K562 (cell line): ENCODE measurements around the gene SH3D19. TPM values are rescaled to one million over a fixed set of nuclear protein-coding genes. Genes with fewer than 3 reads are reported as not detected.

Experiments used
- ATAC-seq: fragments of 200-7000 bp; cut with Tn5 transposase; 3 replicates; pipeline ENCODE4 v1.9.1; 2020; ENCODE audit warnings: moderate library complexity
- BruUV-seq: library from RNA; stranded (reverse); fragments of 400-500 nt; replicated peaks from 2 replicates; lab custom pipeline; 2021; lab: Mats Ljungman, UMichigan
- CTCF ChIA-PET: fragments of 300-600 bp; formaldehyde crosslinking; extraction: SDS; loops from one replicate; lab custom pipeline; 2021; ENCODE audit warnings: low intra/inter-chr PET ratio; lab: Yijun Ruan, JAX
- POLR2A ChIA-PET: fragments of 300-600, 350-650 bp; sonication (Branson Sonifier 250); formaldehyde crosslinking; extraction: SDS; loops from one replicate; lab custom pipeline; 2021; ENCODE audit warnings: antibody characterized with exemption, inconsistent platforms; lab: Yijun Ruan, JAX
- DNase-seq, 4 experiments: peaks; one replicate each; pipeline versions ENCODE4 v3.0.0 to v3.0.0-alpha.2; 2011 to 2018; ENCODE audit warnings: low spot score in 3 of 4, mixed read lengths in 3 of 4; ENCODE audit errors: extremely low read depth in 1 of 4
- FAIRE-seq: peaks from 2 replicates; lab custom pipeline; 2011; peaks lifted over from hg19 to GRCh38; lab: Jason Lieb, UNC
- H2AFZ ChIP-seq: 2 replicates; pipeline ENCODE4 v1.6.0; 2011; ENCODE audit warnings: low read depth, low read length, control low read depth, inconsistent platforms
- H3K27ac ChIP-seq: fragments of 200-600 bp; 3 replicates; pipeline ENCODE4 v1.8.0; 2011; ENCODE audit warnings: low read depth, mild to moderate bottlenecking, control low read depth, inconsistent platforms, low read length, moderate library complexity, mixed read lengths; ENCODE audit errors: extremely low read depth
- H3K27me3 ChIP-seq, 2 experiments: fragments of 300-600 bp in 1 of 2; 2 replicates in 1 of 2; 3 replicates in 1 of 2; pipeline versions ENCODE4 v1.6.0 to v1.8.0; 2011; ENCODE audit warnings: inconsistent platforms in 2 of 2, low read length in 2 of 2, mild to moderate bottlenecking in 1 of 2, mixed read lengths in 1 of 2, moderate library complexity in 1 of 2; ENCODE audit not compliant: control insufficient read depth in 2 of 2, insufficient read depth in 2 of 2
- H3K36me3 ChIP-seq: fragments of 300-600 bp; 3 replicates; pipeline ENCODE4 v1.8.0; 2011; ENCODE audit warnings: mild to moderate bottlenecking, low read length, inconsistent platforms; ENCODE audit not compliant: control insufficient read depth, insufficient read depth
- H3K4me1 ChIP-seq, 2 experiments: fragments of 200-600 bp in 1 of 2; replicated peaks in 1 of 2; 2 replicates in 1 of 2; 3 replicates in 1 of 2; pipeline versions ENCODE4 v1.5.1 to v1.8.0; 2011; ENCODE audit warnings: inconsistent platforms in 2 of 2, low read length in 2 of 2, mild to moderate bottlenecking in 1 of 2, mixed read lengths in 1 of 2, moderate library complexity in 1 of 2; ENCODE audit not compliant: control insufficient read depth in 2 of 2, insufficient read depth in 2 of 2
- H3K4me2 ChIP-seq: 2 replicates; pipeline ENCODE4 v1.6.1; 2011; ENCODE audit warnings: low read length, control low read depth, inconsistent platforms, mixed read lengths; ENCODE audit not compliant: insufficient read depth
- H3K4me3 ChIP-seq: fragments of 200-600 bp; sonication (generic), shearing (Covaris generic); 2 replicates; pipeline ENCODE4 v1.5.1; 2016; ENCODE audit warnings: control low read depth, inconsistent platforms
- H3K79me2 ChIP-seq: fragments of 200-600 bp; 3 replicates; pipeline ENCODE4 v1.8.0; 2011; ENCODE audit warnings: low read length, inconsistent platforms; ENCODE audit not compliant: control insufficient read depth, insufficient read depth
- H3K9ac ChIP-seq, 2 experiments: 2 replicates each; pipeline versions ENCODE4 v1.6.0 to v1.6.1; 2011; ENCODE audit warnings: low read depth in 2 of 2, low read length in 2 of 2, control low read depth in 1 of 2, inconsistent platforms in 1 of 2, mild to moderate bottlenecking in 1 of 2, mixed read lengths in 1 of 2; ENCODE audit not compliant: insufficient read depth in 1 of 2
- H3K9me1 ChIP-seq: one replicate; pipeline ENCODE4 v1.6.0; 2011; ENCODE audit warnings: inconsistent platforms, mild to moderate bottlenecking, low read length, moderate library complexity; ENCODE audit not compliant: control insufficient read depth, insufficient read depth
- H3K9me3 ChIP-seq: replicated peaks from 2 replicates; pipeline ENCODE4 v1.5.1; 2011; ENCODE audit warnings: low read depth, low read length, inconsistent platforms; ENCODE audit not compliant: control insufficient read depth, insufficient read depth
- H4K20me1 ChIP-seq: replicated peaks from 2 replicates; pipeline ENCODE4 v1.6.1; 2011; ENCODE audit warnings: low read length, inconsistent platforms, mixed read lengths; ENCODE audit not compliant: control insufficient read depth, insufficient read depth
- CREB1 ChIP-seq, 2 experiments: sonication (generic) in 1 of 2; formaldehyde crosslinking in 1 of 2; IDR thresholded peaks; 2 replicates each; pipeline versions ENCODE4 v1.6.1 to v1.8.0; 2012 to 2022; ENCODE audit warnings: inconsistent platforms in 1 of 2, mild to moderate bottlenecking in 1 of 2, missing genetic modification reagents in 1 of 2, moderate library complexity in 1 of 2
- POLR2G ChIP-seq: fragments of 200-400 bp; formaldehyde crosslinking; IDR thresholded peaks from 2 replicates; pipeline ENCODE4 v1.6.1; 2017; ENCODE audit warnings: low read depth, mild to moderate bottlenecking, antibody characterized with exemption, low read length, moderate library complexity
- RBM25 ChIP-seq: fragments of 200-400 bp; formaldehyde crosslinking; IDR thresholded peaks from 2 replicates; pipeline ENCODE4 v1.6.1; 2018; ENCODE audit warnings: low read length, low read depth, moderate library complexity; ENCODE audit not compliant: severe bottlenecking
- ZNF778 ChIP-seq: fragments of 450-650 bp; formaldehyde crosslinking; IDR thresholded peaks from 2 replicates; pipeline ENCODE4 v1.4.0; 2020; ENCODE audit warnings: mild to moderate bottlenecking, moderate library complexity
- in situ Hi-C: fragments of 300-500 bp; cut with MboI; formaldehyde crosslinking; loops from 4 replicates; pipeline ENCODE4 v1.15.0; 2018; ENCODE audit warnings: inconsistent platforms, mixed read lengths
- intact Hi-C: fragments of 100-400 bp; cut with micrococcal nuclease; formaldehyde crosslinking; loops from 2 replicates; pipeline ENCODE4 v1.14.2; 2022
- polyA plus RNA-seq, 8 experiments: library from polyadenylated mRNA; depleted of rRNA in 4 of 8; stranded (reverse) in 5 of 8; unstranded in 3 of 8; fragments of >200 nt; fragmentation: Nextera tagmentation in 2 of 8; fragmentation: Illumina TruSeq in 1 of 8; extraction: Ambion mirVana in 2 of 8; extraction: Trizol in 1 of 8; gene quantifications; 2 replicates each; pipeline versions ENCODE4 v1.2.1 to v1.2.3, GENCODE V29; 2011 to 2014; ENCODE audit warnings: inconsistent platforms in 1 of 8, missing spikeins in 1 of 8
- small RNA-seq: library from RNA; depleted of rRNA; stranded (forward); fragments of <200 nt; gene quantifications from one replicate; pipeline ENCODE3, GENCODE V24; 2014
- total RNA-seq, 7 experiments: library from RNA; depleted of rRNA in 6 of 7; stranded (reverse); fragments of >200 nt in 6 of 7; fragmentation: Illumina TruSeq in 2 of 7; extraction: Trizol in 2 of 7; gene quantifications; 2 replicates each; pipeline versions ENCODE4 v1.2.1 to v1.2.3, GENCODE V29; 2011 to 2021; ENCODE audit warnings: low replicate concordance in 1 of 7

SH3D19 gene
- total and polyA plus RNA-seq, 9 of the 15 experiments (the other 6 are each of a cell fraction or from before 2014, with no cell fraction given): 0.42 to 2.2 (median 1.1) TPM; not detected in 6

GRCh38 chr4:151074416-151074916, 250.9 kb downstream of the SH3D19 start:
- POLR2A ChIA-PET: interaction anchor here (0.6 to 0.9 kb wide), 5 partner anchors 11 to 1565 kb away, joined by 3 read pairs; no protein-coding TSS in a partner anchor
- H3K27me3 ChIP-seq: no peaks in the 10 kb centered on the region; a peak in 1 of 5 replicates
- H3K4me2 ChIP-seq: no peak overlapping the region
- intact Hi-C loops: no loop called here
- CTCF ChIA-PET: no interaction called here
- no peak overlapping the region for H3K9ac ChIP-seq
- H4K20me1 ChIP-seq: no peaks in the 10 kb centered on the region
- no peaks in the 10 kb centered on the region for H3K9me3 ChIP-seq
- H3K4me1 ChIP-seq: no peaks in the 10 kb centered on the region
- no peaks in the 10 kb centered on the region for H3K79me2 ChIP-seq
- no peak overlapping the region for H3K27ac ChIP-seq
- no peaks in the 10 kb centered on the region for H3K9me1 ChIP-seq
- H3K36me3 ChIP-seq: no peaks in the 10 kb centered on the region
- no peak for DNase-seq
- no peak for TF ChIP-seq POLR2G
- TF ChIP-seq ZNF778 (CRISPR knock-in tag): no peak
- TF ChIP-seq CREB1 (IDR thresholded peaks at IDR 0.05): no peak
- no peak for TF ChIP-seq CREB1 (CRISPR knock-in tag; IDR thresholded peaks at IDR 0.05)
- peak; percentile 80 for TF ChIP-seq RBM25
- BruUV-seq: no TSS peak
- no peak overlapping the region for H3K4me3 ChIP-seq
- in situ Hi-C loops: no loop called here
- no peak overlapping the region for H2AFZ ChIP-seq
- ATAC-seq: no peak
- FAIRE-seq: no peak

Small RNA genes within 50 kb of the gene (small RNA-seq; reads per million reads assigned to genes)
- gene AC104819.2 (not detected), gene RNU6-1282P (not detected), gene SNORD73A (not detected), gene SNORD73B (1.1 reads per million, percentile 64 among the genes with 10 or more reads in this experiment)

Other genes with a start within 250 kb of the SH3D19 start
- 1,793 and 2,102 TPM in 2 replicates for gene RPS3A, start 226.0 kb downstream of the SH3D19 start, total RNA-seq (2014; rRNA removed)
- gene RPS3A, start 226.0 kb downstream of the SH3D19 start, total RNA-seq (2014; rRNA removed; fragmentation: Illumina TruSeq; extraction: Trizol): 3,891 and 4,298 TPM in 2 replicates
- gene RPS3A, start 226.0 kb downstream of the SH3D19 start, total RNA-seq (2015; rRNA removed; fragmentation: Illumina TruSeq; extraction: Trizol): 2,923 and 3,036 TPM in 2 replicates
- gene RPS3A, start 226.0 kb downstream of the SH3D19 start, total RNA-seq (2021): 2,407 and 2,649 TPM in 2 replicates
- 4,895 and 5,488 TPM in 2 replicates for gene RPS3A, start 226.0 kb downstream of the SH3D19 start, polyA plus RNA-seq (2011; rRNA removed)
- 2,678 and 2,756 TPM in 2 replicates for gene RPS3A, start 226.0 kb downstream of the SH3D19 start, polyA plus RNA-seq (2014; fragmentation: Illumina TruSeq; extraction: Trizol)
- gene RPS3A, start 226.0 kb downstream of the SH3D19 start, polyA plus RNA-seq (2014; fragmentation: Nextera tagmentation; extraction: Ambion mirVana): 1,000 to 10,000 TPM; 3,558 to 3,768 TPM
- 2,761 and 3,554 TPM in 2 replicates for gene RPS3A, start 226.0 kb downstream of the SH3D19 start, polyA plus RNA-seq (2014; rRNA removed)
- not detected in 2 replicates for gene PRSS48, start 48.4 kb downstream of the SH3D19 start, total RNA-seq (2014; rRNA removed)
- gene PRSS48, start 48.4 kb downstream of the SH3D19 start, total RNA-seq (2014; rRNA removed; fragmentation: Illumina TruSeq; extraction: Trizol): not detected in 2 replicates
- not detected in 2 replicates for gene PRSS48, start 48.4 kb downstream of the SH3D19 start, total RNA-seq (2015; rRNA removed; fragmentation: Illumina TruSeq; extraction: Trizol)
- not detected in 2 replicates for gene PRSS48, start 48.4 kb downstream of the SH3D19 start, total RNA-seq (2021)
- not detected in 2 replicates for gene PRSS48, start 48.4 kb downstream of the SH3D19 start, polyA plus RNA-seq (2011; rRNA removed)
- gene PRSS48, start 48.4 kb downstream of the SH3D19 start, polyA plus RNA-seq (2014; fragmentation: Illumina TruSeq; extraction: Trizol): not detected in 2 replicates
- not detected for gene PRSS48, start 48.4 kb downstream of the SH3D19 start, polyA plus RNA-seq (2014; fragmentation: Nextera tagmentation; extraction: Ambion mirVana)
- not detected in 2 replicates for gene PRSS48, start 48.4 kb downstream of the SH3D19 start, polyA plus RNA-seq (2014; rRNA removed)
- 0.95 TPM in 1 of 2 replicates, not detected in the other for gene FHIP1A, start 83.6 kb upstream of the SH3D19 start, total RNA-seq (2014; rRNA removed)
- gene FHIP1A, start 83.6 kb upstream of the SH3D19 start, total RNA-seq (2014; rRNA removed; fragmentation: Illumina TruSeq; extraction: Trizol): 0.04 TPM in 1 of 2 replicates, not detected in the other
- not detected in 2 replicates for gene FHIP1A, start 83.6 kb upstream of the SH3D19 start, total RNA-seq (2015; rRNA removed; fragmentation: Illumina TruSeq; extraction: Trizol)
- 0.04 TPM in 2 replicates for gene FHIP1A, start 83.6 kb upstream of the SH3D19 start, total RNA-seq (2021)
- 0.03 TPM in 2 replicates for gene FHIP1A, start 83.6 kb upstream of the SH3D19 start, polyA plus RNA-seq (2011; rRNA removed)
- not detected in 2 replicates for gene FHIP1A, start 83.6 kb upstream of the SH3D19 start, polyA plus RNA-seq (2014; fragmentation: Illumina TruSeq; extraction: Trizol)
- not detected for gene FHIP1A, start 83.6 kb upstream of the SH3D19 start, polyA plus RNA-seq (2014; fragmentation: Nextera tagmentation; extraction: Ambion mirVana)
- 0.01 TPM in 1 of 2 replicates, not detected in the other for gene FHIP1A, start 83.6 kb upstream of the SH3D19 start, polyA plus RNA-seq (2014; rRNA removed)